ENCODE results near the gene HDAC11.
"Not testable (repeated sequence)": the region's sequence is repeated elsewhere in the genome, so short reads cannot be mapped to it uniquely, and the experiment has no call there.

The HDAC11 gene

GRCh38 chr3:13493867-13494441 lies 13.8 kb downstream of the HDAC11 start:
- DNase-seq: no peak

- DNase-seq: peak; percentile 21 to 35
Measured at GRCh38 chr3:13494463-13495350, 14.6 kb downstream of the HDAC11 start.

- no peak for DNase-seq
Measured at GRCh38 chr3:13495351-13495813, 15.3 kb downstream of the HDAC11 start.

- DNase-seq: peak; percentile 86 to 88
Measured at GRCh38 chr3:13495921-13496723, 16.0 kb downstream of the HDAC11 start.

GRCh38 chr3:13496879-13497278 lies 16.8 kb downstream of the HDAC11 start:
- no peak for DNase-seq

- DNase-seq: no peak
Measured at GRCh38 chr3:13497386-13497785, 17.3 kb downstream of the HDAC11 start.

GRCh38 chr3:13498354-13499060 lies 18.4 kb downstream of the HDAC11 start:
- no peak for DNase-seq

GRCh38 chr3:13499246-13499645 lies 19.1 kb downstream of the HDAC11 start:
- DNase-seq: not testable (repeated sequence)

GRCh38 chr3:13500133-13500885 lies 20.2 kb downstream of the HDAC11 start:
- peak; percentile 2 to 16 for DNase-seq

GRCh38 chr3:13501056-13501455 lies 20.9 kb downstream of the HDAC11 start:
- no peak for DNase-seq

GRCh38 chr3:13501521-13501920 lies 21.4 kb downstream of the HDAC11 start:
- DNase-seq: no peak

GRCh38 chr3:13501958-13502790 lies 22.1 kb downstream of the HDAC11 start:
- no peak for DNase-seq

- no peak for DNase-seq
Measured at GRCh38 chr3:13502791-13503060, 22.6 kb downstream of the HDAC11 start.

- no peak for DNase-seq
Measured at GRCh38 chr3:13504161-13504831, 24.2 kb downstream of the HDAC11 start.

- no peak for DNase-seq
Measured at GRCh38 chr3:13505147-13506130, 25.3 kb downstream of the HDAC11 start.

- no peak for DNase-seq
Measured at GRCh38 chr3:13506239-13506638, 26.1 kb downstream of the HDAC11 start.

- no peak for DNase-seq
Measured at GRCh38 chr3:13506680-13507079, 26.6 kb downstream of the HDAC11 start.

GRCh38 chr3:13507247-13507569 lies 27.1 kb downstream of the HDAC11 start:
- no peak for DNase-seq

GRCh38 chr3:13507570-13508339 lies 27.6 kb downstream of the HDAC11 start:
- DNase-seq: no peak
